ENCODE results near the gene SESN3.

The SESN3 gene

DNA sequence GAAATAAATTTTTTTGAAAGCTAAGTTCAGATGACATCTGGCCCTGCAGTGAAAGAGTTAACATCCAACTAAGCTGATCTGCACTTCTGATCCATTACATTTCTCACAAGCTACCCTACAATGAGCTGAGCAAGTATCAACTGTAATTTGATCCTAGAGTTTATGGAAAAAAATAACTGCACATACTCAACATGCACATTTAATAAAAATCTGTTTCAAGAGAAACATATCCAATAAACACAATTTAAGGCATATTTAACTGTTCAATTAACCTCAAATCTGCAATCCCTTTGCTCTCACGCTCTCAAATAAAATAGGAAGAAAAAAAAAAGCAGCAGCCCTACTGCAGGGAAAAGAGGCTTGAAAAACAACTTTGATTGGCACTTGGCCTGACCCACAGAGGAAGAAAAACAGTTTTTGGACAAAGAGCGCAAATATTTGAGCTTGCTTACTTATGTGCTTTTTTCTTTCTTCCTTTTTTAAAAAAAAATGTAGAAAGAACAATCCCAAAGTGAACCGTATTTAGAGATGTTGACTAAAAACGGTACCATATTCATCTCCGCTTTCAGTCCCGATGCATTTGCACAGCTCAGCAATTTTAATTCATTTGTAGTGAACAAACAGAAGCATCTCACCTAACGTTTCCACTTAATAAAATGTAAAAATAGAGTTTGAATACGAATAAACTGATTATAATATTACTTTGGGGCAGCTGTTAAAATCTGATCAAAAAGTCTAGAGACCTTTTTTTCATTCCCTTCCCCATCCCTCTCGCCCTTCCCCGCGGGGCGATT lies 1.6 kb downstream of the SESN3 start (continued):
- TF ChIP-seq ZNF529 (tag by site-specific recombination; IDR thresholded peaks at IDR 0.05; ENCODE audit: insufficient replicate concordance) (no peak), ZNF830 (tag by site-specific recombination; IDR thresholded peaks at IDR 0.05; ENCODE audit: low read depth) (no peak), IKZF3 (tag by site-specific recombination; IDR thresholded peaks at IDR 0.05) (peak; percentile 66), WT1 (tag by site-specific recombination; IDR thresholded peaks at IDR 0.05) (no peak), OVOL3 (tag by site-specific recombination; IDR thresholded peaks at IDR 0.05) (peak; percentile 56; the same call in 1 of the 2 replicates), KLF16 (tag by site-specific recombination; IDR thresholded peaks at IDR 0.05) (no peak), ZSCAN4 (tag by site-specific recombination; IDR thresholded peaks at IDR 0.05) (0 out of 2 replicates have a peak, but pooled peaks have one; percentile 23), ZFP3 (tag by site-specific recombination; IDR thresholded peaks at IDR 0.05; ENCODE audit: low read depth) (no peak), ZBTB8A (tag by site-specific recombination; IDR thresholded peaks at IDR 0.05) (peak; percentile 20; the same call in 1 of the 2 replicates), ZBTB44 (tag by site-specific recombination; IDR thresholded peaks at IDR 0.05) (peak; percentile 40; the same call in 1 of the 2 replicates), ZNF521 (tag by site-specific recombination; IDR thresholded peaks at IDR 0.05) (no peak), ZNF677 (tag by site-specific recombination; IDR thresholded peaks at IDR 0.05) (no peak), ZNF18 (tag by site-specific recombination; IDR thresholded peaks at IDR 0.05) (0 out of 2 replicates have a peak, but pooled peaks have one; percentile 38), ZNF600 (tag by site-specific recombination; IDR thresholded peaks at IDR 0.05) (peak; percentile 92), ZNF624 (tag by site-specific recombination; IDR thresholded peaks at IDR 0.05) (no peak), ZNF324 (tag by site-specific recombination; IDR thresholded peaks at IDR 0.05) (no peak), SP7 (tag by site-specific recombination; IDR thresholded peaks at IDR 0.05) (peak; percentile 32; the same call in 1 of the 2 replicates), ZNF112 (tag by site-specific recombination; IDR thresholded peaks at IDR 0.05) (no peak), ZXDB (tag by site-specific recombination; IDR thresholded peaks at IDR 0.05) (peak; percentile 21; the same call in 1 of the 2 replicates), ZNF148 (tag by site-specific recombination; IDR thresholded peaks at IDR 0.05; ENCODE audit: borderline replicate concordance) (no peak), KLF7 (tag by site-specific recombination; IDR thresholded peaks at IDR 0.05; ENCODE audit: borderline replicate concordance) (no peak), ZNF670 (tag by site-specific recombination; IDR thresholded peaks at IDR 0.05; ENCODE audit: low read depth) (no peak)
- TF ChIP-seq, protein P1, sequence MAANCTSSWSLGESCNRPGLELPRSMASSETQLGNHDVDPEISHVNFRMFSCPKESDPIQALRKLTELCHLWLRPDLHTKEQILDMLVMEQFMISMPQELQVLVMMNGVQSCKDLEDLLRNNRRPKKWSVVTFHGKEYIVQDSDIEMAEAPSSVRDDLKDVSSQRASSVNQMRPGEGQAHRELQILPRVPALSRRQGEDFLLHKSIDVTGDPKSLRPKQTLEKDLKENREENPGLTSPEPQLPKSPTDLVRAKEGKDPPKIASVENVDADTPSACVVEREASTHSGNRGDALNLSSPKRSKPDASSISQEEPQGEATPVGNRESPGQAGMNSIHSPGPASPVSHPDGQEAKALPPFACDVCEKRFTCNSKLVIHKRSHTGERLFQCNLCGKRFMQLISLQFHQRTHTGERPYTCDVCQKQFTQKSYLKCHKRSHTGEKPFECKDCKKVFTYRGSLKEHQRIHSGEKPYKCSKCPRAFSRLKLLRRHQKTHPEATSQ (tag by site-specific recombination; IDR thresholded peaks at IDR 0.05) = no peak
- TF ChIP-seq, protein P2, sequence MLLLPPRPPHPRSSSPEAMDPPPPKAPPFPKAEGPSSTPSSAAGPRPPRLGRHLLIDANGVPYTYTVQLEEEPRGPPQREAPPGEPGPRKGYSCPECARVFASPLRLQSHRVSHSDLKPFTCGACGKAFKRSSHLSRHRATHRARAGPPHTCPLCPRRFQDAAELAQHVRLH (tag by site-specific recombination; IDR thresholded peaks at IDR 0.05) = peak; percentile 82

Measured in HEK293 (cell line).